Neuronal stem cell (in vitro differentiated cells): ENCODE data around the gene DHRS9.
A peak's percentile ranks its signal among the peaks of the same experiment; 100 is the strongest.

ENCODE experiments used
- DNase-seq: peaks from one replicate; pipeline ENCODE4 v3.0.0-alpha.2; 2013; ENCODE audit warnings: low spot score
- H2AFZ ChIP-seq: one replicate; pipeline ENCODE4 v1.6.1; 2013; ENCODE audit warnings: mild to moderate bottlenecking, low read length, inconsistent platforms
- H2AK5ac ChIP-seq: 2 replicates; pipeline ENCODE4 v1.6.1; 2013; ENCODE audit warnings: low read depth, mild to moderate bottlenecking, inconsistent platforms, low read length, moderate library complexity, mixed read lengths
- H2BK120ac ChIP-seq: 2 replicates; pipeline ENCODE4 v1.6.1; 2013; ENCODE audit warnings: low read depth, mild to moderate bottlenecking, inconsistent platforms, low read length, moderate library complexity, mixed read lengths
- H2BK12ac ChIP-seq: one replicate; pipeline ENCODE4 v1.6.1; 2013; ENCODE audit warnings: low read length, inconsistent platforms
- H2BK15ac ChIP-seq: 2 replicates; pipeline ENCODE4 v1.6.1; 2013; ENCODE audit warnings: mild to moderate bottlenecking, low read length, inconsistent platforms, mixed read lengths
- H2BK5ac ChIP-seq: one replicate; pipeline ENCODE4 v1.6.1; 2013; ENCODE audit warnings: inconsistent platforms, mild to moderate bottlenecking, low read length, moderate library complexity
- H3K14ac ChIP-seq: one replicate; pipeline ENCODE4 v1.6.1; 2013; ENCODE audit warnings: low read length, inconsistent platforms
- H3K18ac ChIP-seq: 2 replicates; pipeline ENCODE4 v1.6.1; 2013; ENCODE audit warnings: low read length, inconsistent platforms
- H3K23ac ChIP-seq: 2 replicates; pipeline ENCODE4 v1.6.1; 2013; ENCODE audit warnings: low read depth, mild to moderate bottlenecking, mixed read lengths, low read length, inconsistent platforms; ENCODE audit not compliant: poor library complexity
- H3K27ac ChIP-seq: replicated peaks from 3 replicates; pipeline ENCODE4 v1.5.1; 2013; ENCODE audit warnings: low read length, inconsistent platforms
- H3K27me3 ChIP-seq, 3 experiments: 2 replicates each; pipeline ENCODE4 v1.6.1; 2013; ENCODE audit warnings: low read length in 3 of 3, mild to moderate bottlenecking in 2 of 3, inconsistent platforms in 1 of 3, low read depth in 1 of 3, mixed read lengths in 1 of 3, moderate library complexity in 1 of 3; ENCODE audit not compliant: control insufficient read depth in 3 of 3, insufficient read depth in 3 of 3
- H3K36me3 ChIP-seq, 2 donors: replicated peaks in 1 of 2; 2 replicates each; pipeline ENCODE4 v1.6.1; 2013; ENCODE audit warnings: low read length in 2 of 2; ENCODE audit not compliant: control insufficient read depth in 2 of 2, insufficient read depth in 2 of 2
- H3K4ac ChIP-seq: 2 replicates; pipeline ENCODE4 v1.6.1; 2013; ENCODE audit warnings: inconsistent platforms, mild to moderate bottlenecking, low read length, moderate library complexity
- H3K4me1 ChIP-seq, 2 donors: 1 replicate in 1 of 2; 2 replicates in 1 of 2; pipeline ENCODE4 v1.6.1; 2013; ENCODE audit warnings: low read length in 2 of 2, low read depth in 1 of 2; ENCODE audit not compliant: control insufficient read depth in 2 of 2, insufficient read depth in 1 of 2
- H3K4me2 ChIP-seq: one replicate; pipeline ENCODE4 v1.6.1; 2013; ENCODE audit warnings: mild to moderate bottlenecking, low read length, inconsistent platforms; ENCODE audit not compliant: insufficient read depth, poor library complexity, severe bottlenecking
- H3K4me3 ChIP-seq, 2 donors: 2 replicates each; pipeline ENCODE4 v1.5.1; 2013; ENCODE audit warnings: low read length in 2 of 2, mild to moderate bottlenecking in 2 of 2, inconsistent platforms in 1 of 2, moderate library complexity in 1 of 2
- H3K79me1 ChIP-seq: one replicate; pipeline ENCODE4 v1.6.1; 2013; ENCODE audit warnings: low read depth, mild to moderate bottlenecking, inconsistent platforms, low read length, moderate library complexity
- H3K9ac ChIP-seq: one replicate; pipeline ENCODE4 v1.6.1; 2013; ENCODE audit warnings: mild to moderate bottlenecking, low read depth, low read length, inconsistent platforms; ENCODE audit not compliant: poor library complexity
- H3K9me3 ChIP-seq, 2 donors: replicated peaks in 1 of 2; 2 replicates each; pipeline versions ENCODE3 to v1.6.1; 2013; ENCODE audit warnings: low read length in 2 of 2, mild to moderate bottlenecking in 2 of 2, inconsistent platforms in 1 of 2, low read depth in 1 of 2, mixed read lengths in 1 of 2, moderate library complexity in 1 of 2; ENCODE audit not compliant: control insufficient read depth in 2 of 2, insufficient read depth in 1 of 2
- H4K8ac ChIP-seq: one replicate; pipeline ENCODE4 v1.6.1; 2013; ENCODE audit warnings: low read depth, mild to moderate bottlenecking, inconsistent platforms, low read length, moderate library complexity
- H4K91ac ChIP-seq: one replicate; pipeline ENCODE4 v1.6.1; 2013; ENCODE audit warnings: low read length, low read depth, mild to moderate bottlenecking, inconsistent platforms; ENCODE audit not compliant: poor library complexity
- WGBS, 2 donors: extraction: QIAGEN DNeasy Blood & Tissue Kit; methylation state at CpG; one replicate each; pipeline ENCODE4 v1.1.7; 2013; ENCODE audit warnings: missing lambda C conversion rate in 2 of 2, mixed read lengths in 1 of 2; ENCODE audit not compliant: insufficient read length in 2 of 2, insufficient replicate concordance in 1 of 2; ENCODE audit errors: extremely low coverage in 2 of 2; 5-methylcytosine and 5-hydroxymethylcytosine counted together

DHRS9 gene

GRCh38 chr2:169029341-169029740 lies 40.0 kb upstream of the DHRS9 start:
- H3K23ac ChIP-seq, result no peak overlapping the region
- no peak overlapping the region for H2BK12ac ChIP-seq
- peak overlapping the region; percentile 48 for H2AFZ ChIP-seq
- no peak overlapping the region for H2BK5ac ChIP-seq
- no peak for DNase-seq
- no peak overlapping the region for H3K4ac ChIP-seq
- no peak overlapping the region for H3K4me2 ChIP-seq
- H3K79me1 ChIP-seq, result no peaks in the 10 kb centered on the region
- no peak overlapping the region for H2BK15ac ChIP-seq
- no peak overlapping the region for H3K14ac ChIP-seq
- H3K27me3 ChIP-seq, result peaks cover 0 to 14% (median 0%) of the 10 kb centered on the region in 3 experiments
- H2AK5ac ChIP-seq, result no peak overlapping the region
- H2BK120ac ChIP-seq, result no peak overlapping the region
- no peak overlapping the region for H3K27ac ChIP-seq
- no peak overlapping the region for H4K8ac ChIP-seq
- H3K9me3 ChIP-seq, result peaks cover 0 to 4% of the 10 kb centered on the region in 2 donors
- H4K91ac ChIP-seq, result no peak overlapping the region
- H3K4me1 ChIP-seq, result no peaks in the 10 kb centered on the region
- H3K4me3 ChIP-seq, result no peak overlapping the region
- H3K18ac ChIP-seq, result no peak overlapping the region
- WGBS, 2 donors, result no CpG with 5 or more reads among the region's 5 CpGs
- H3K9ac ChIP-seq, result no peak overlapping the region
- no peaks in the 10 kb centered on the region for H3K36me3 ChIP-seq

- no peak for DNase-seq
- Histone ChIP-seq H2BK12ac (no peak within 1 kb of the TSS), H3K36me3 (no peaks in the 10 kb centered on the region), H2BK5ac (no peak within 1 kb of the TSS), H2AK5ac (no peak within 1 kb of the TSS), H3K23ac (no peak within 1 kb of the TSS), H2BK120ac (no peak within 1 kb of the TSS), H3K4ac (no peak within 1 kb of the TSS), H2AFZ (no peak within 1 kb of the TSS), H3K79me1 (no peaks in the 10 kb centered on the region), H3K27ac (no peak within 1 kb of the TSS), H3K9ac (no peak within 1 kb of the TSS), H2BK15ac (no peak within 1 kb of the TSS), H3K27me3 (peaks cover 0 to 13% (median 0%) of the 10 kb centered on the region in 3 experiments), H3K4me2 (no peak within 1 kb of the TSS), H4K8ac (no peak within 1 kb of the TSS), H3K4me3 (no peak within 1 kb of the TSS), H3K18ac (no peak within 1 kb of the TSS), H3K4me1 (no peaks in the 10 kb centered on the region), H4K91ac (no peak within 1 kb of the TSS), H3K14ac (no peak within 1 kb of the TSS), H3K9me3 (peaks cover 0 to 4% of the 10 kb centered on the region in 2 donors)
- no CpG with 5 or more reads among the region's 3 CpGs for WGBS, 2 donors
Measured at GRCh38 chr2:169031202-169031601, 38.2 kb upstream of the DHRS9 start, which contains the start of gene ABCB11. Gene ABCB11, minus strand, starts transcription at chr2:169031324. Its CDS starts 13,199 bp downstream, at chr2:169018125.

DNA sequence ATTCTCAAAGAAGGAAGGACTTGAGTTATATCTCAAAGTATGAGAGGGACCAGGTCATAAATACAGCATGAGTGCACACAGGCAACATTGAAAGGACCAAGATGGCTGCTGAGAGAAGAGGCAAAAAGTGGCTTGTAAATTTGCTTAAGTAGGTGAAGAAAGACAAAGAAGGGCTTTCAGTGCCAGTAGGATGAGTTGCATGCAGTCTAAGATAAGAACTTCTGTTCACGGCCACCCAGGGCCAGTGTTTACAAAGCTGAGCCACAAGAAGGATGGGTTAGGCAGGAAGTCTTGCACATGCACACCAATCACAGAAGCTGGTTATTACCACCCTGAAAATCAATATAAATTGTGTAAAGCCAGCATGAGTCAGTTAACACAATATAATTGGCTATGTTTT lies 35.1 kb upstream of the DHRS9 start:
- Histone ChIP-seq H3K4me1 (no peaks in the 10 kb centered on the region), H3K4me3 (no peak overlapping the region), H2BK5ac (no peak overlapping the region), H3K36me3 (no peaks in the 10 kb centered on the region), H2AK5ac (no peak overlapping the region), H3K4me2 (no peak overlapping the region), H3K23ac (no peak overlapping the region), H3K14ac (no peak overlapping the region), H3K4ac (no peak overlapping the region), H3K18ac (no peak overlapping the region), H3K27me3 (no peaks in the 10 kb centered on the region), H4K8ac (no peak overlapping the region), H2BK12ac (no peak overlapping the region), H3K9me3 (peaks cover 0 to 4% of the 10 kb centered on the region in 2 donors), H3K79me1 (no peaks in the 10 kb centered on the region), H3K9ac (no peak overlapping the region), H4K91ac (no peak overlapping the region), H2AFZ (peak overlapping the region; percentile 43), H2BK120ac (no peak overlapping the region), H2BK15ac (no peak overlapping the region), H3K27ac (no peak overlapping the region)
- WGBS, 2 donors, result no CpG with 5 or more reads among the region's 1 CpG
- DNase-seq, result no peak

DNA sequence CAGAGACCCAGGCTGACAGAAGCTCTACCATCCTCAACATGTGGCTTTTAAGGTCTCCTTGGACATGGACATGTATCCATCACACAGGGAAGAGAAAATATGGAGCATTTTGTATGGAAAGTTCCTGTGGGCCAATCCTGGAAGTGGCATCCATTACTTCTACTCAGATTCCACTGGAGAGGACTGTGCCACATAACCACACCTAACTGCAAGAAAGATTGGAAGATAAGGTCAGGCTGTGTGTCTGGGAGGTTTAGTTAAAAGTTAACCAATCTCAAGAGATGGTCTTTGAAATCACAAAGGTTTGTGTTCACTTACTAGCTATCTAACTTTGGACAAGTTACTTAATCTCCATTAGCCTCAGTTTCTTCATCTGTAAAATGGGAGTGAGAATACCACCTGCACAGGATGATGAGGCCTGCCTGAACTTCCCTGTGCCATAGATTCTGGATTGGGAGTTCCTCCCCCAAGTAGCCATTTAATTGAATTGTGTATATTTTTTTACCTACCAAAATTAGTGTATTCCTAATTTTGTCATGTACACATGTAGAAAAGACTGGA lies 34.3 kb upstream of the DHRS9 start:
- no peak overlapping the region for H3K4ac ChIP-seq
- H3K23ac ChIP-seq, result no peak overlapping the region
- no peaks in the 10 kb centered on the region for H3K36me3 ChIP-seq
- no peak overlapping the region for H3K4me3 ChIP-seq
- H2BK5ac ChIP-seq, result no peak overlapping the region
- H3K9ac ChIP-seq, result no peak overlapping the region
- no peak overlapping the region for H2BK120ac ChIP-seq
- H2BK12ac ChIP-seq, result no peak overlapping the region
- H4K91ac ChIP-seq, result no peak overlapping the region
- no peak overlapping the region for H3K4me2 ChIP-seq
- H2AK5ac ChIP-seq, result no peak overlapping the region
- H3K14ac ChIP-seq, result no peak overlapping the region
- no peak overlapping the region for H3K18ac ChIP-seq
- no peak overlapping the region for H2AFZ ChIP-seq
- H4K8ac ChIP-seq, result no peak overlapping the region
- H3K79me1 ChIP-seq, result no peaks in the 10 kb centered on the region
- peaks cover 0 to 4% of the 10 kb centered on the region in 2 donors for H3K9me3 ChIP-seq
- no peak overlapping the region for H2BK15ac ChIP-seq
- H3K27ac ChIP-seq, result no peak overlapping the region
- H3K4me1 ChIP-seq, result no peaks in the 10 kb centered on the region
- no peak for DNase-seq
- H3K27me3 ChIP-seq, result no peaks in the 10 kb centered on the region
